H1 (cell line): Measurements from ENCODE around the gene CTIF. TPM values are rescaled to one million over a fixed set of nuclear protein-coding genes. Genes with fewer than 3 reads are reported as not detected.

Experiments used
- CTCF ChIA-PET: fragments of 300-600 bp; sonication (Branson Sonifier 250); formaldehyde crosslinking; loops from one replicate; lab custom pipeline; 2021; ENCODE audit not compliant: partially characterized antibody; lab: Charles Lee
- POLR2A ChIA-PET: fragments of 300-600 bp; sonication (Branson Sonifier 250); formaldehyde crosslinking; loops from one replicate; lab custom pipeline; 2021; ENCODE audit warnings: inconsistent platforms; ENCODE audit not compliant: partially characterized antibody; lab: Charles Lee
- DNase-seq, 2 experiments: peaks; one replicate each; pipeline versions ENCODE4 v3.0.0 to v3.0.0-alpha.2; 2010 to 2022; ENCODE audit warnings: low spot score in 2 of 2, low read depth in 1 of 2, mixed read lengths in 1 of 2
- FAIRE-seq: peaks from 2 replicates; lab custom pipeline; 2011; peaks lifted over from hg19 to GRCh38; lab: Jason Lieb, UNC
- H2AFZ ChIP-seq: 2 replicates; pipeline ENCODE4 v1.8.1; 2012; ENCODE audit warnings: low read length, inconsistent platforms
- H2AK5ac ChIP-seq: 2 replicates; pipeline ENCODE4 v1.6.1; 2013; ENCODE audit warnings: low read depth, low read length
- H2BK120ac ChIP-seq: replicated peaks from 2 replicates; pipeline ENCODE3; 2013; ENCODE audit warnings: low read depth, low read length, inconsistent platforms
- H2BK12ac ChIP-seq: 2 replicates; pipeline ENCODE4 v1.6.1; 2013; ENCODE audit warnings: low read depth, low read length
- H2BK15ac ChIP-seq: 2 replicates; pipeline ENCODE4 v1.6.1; 2013; ENCODE audit warnings: low read length
- H2BK20ac ChIP-seq: 2 replicates; pipeline ENCODE4 v1.6.1; 2013; ENCODE audit warnings: low read length
- H2BK5ac ChIP-seq: 2 replicates; pipeline ENCODE4 v1.6.1; 2013; ENCODE audit warnings: low read depth, low read length
- H3K14ac ChIP-seq: 2 replicates; pipeline ENCODE4 v1.6.1; 2013; ENCODE audit warnings: inconsistent platforms; ENCODE audit not compliant: insufficient read length
- H3K18ac ChIP-seq: 2 replicates; pipeline ENCODE4 v1.6.1; 2013; ENCODE audit warnings: low read length; ENCODE audit errors: extremely low read depth
- H3K23ac ChIP-seq: 2 replicates; pipeline ENCODE4 v1.6.1; 2013; ENCODE audit warnings: inconsistent platforms; ENCODE audit not compliant: insufficient read length
- H3K23me2 ChIP-seq: 2 replicates; pipeline ENCODE4 v1.6.1; 2013; ENCODE audit warnings: low read depth, low read length
- H3K27ac ChIP-seq: 2 replicates; pipeline ENCODE4 v1.6.1; 2011; ENCODE audit warnings: low read depth, low read length, inconsistent platforms
- H3K27me3 ChIP-seq, 4 experiments: replicated peaks in 1 of 4; 1 replicate in 1 of 4; 2 replicates in 3 of 4; pipeline versions ENCODE4 v1.6.1 to v1.8.1; 2011 to 2013; ENCODE audit warnings: low read length in 3 of 4, mild to moderate bottlenecking in 3 of 4, inconsistent platforms in 2 of 4, mixed read lengths in 2 of 4, moderate library complexity in 1 of 4; ENCODE audit not compliant: control insufficient read depth in 3 of 4, insufficient read depth in 3 of 4; ENCODE audit errors: extremely low read depth in 1 of 4
- H3K36me3 ChIP-seq, 4 experiments: 2 replicates each; pipeline versions ENCODE4 v1.6.1 to v1.8.1; 2011 to 2013; ENCODE audit warnings: mild to moderate bottlenecking in 4 of 4, low read length in 3 of 4, moderate library complexity in 2 of 4, control low read depth in 1 of 4, inconsistent platforms in 1 of 4; ENCODE audit not compliant: insufficient read depth in 4 of 4, control insufficient read depth in 2 of 4
- H3K4ac ChIP-seq: replicated peaks from 2 replicates; pipeline ENCODE3; 2013; ENCODE audit warnings: low read length, low read depth, mixed read lengths, inconsistent platforms; ENCODE audit not compliant: insufficient read length
- H3K4me1 ChIP-seq, 4 experiments: replicated peaks in 1 of 4; 1 replicate in 1 of 4; 2 replicates in 3 of 4; pipeline versions ENCODE4 v1.6.1 to v1.8.1; 2011 to 2013; ENCODE audit warnings: low read length in 3 of 4, inconsistent platforms in 2 of 4, mixed read lengths in 1 of 4; ENCODE audit not compliant: insufficient read depth in 4 of 4, control insufficient read depth in 3 of 4
- H3K4me2 ChIP-seq, 2 experiments: 2 replicates each; pipeline versions ENCODE4 v1.6.1 to v1.8.1; 2011 to 2013; ENCODE audit warnings: low read depth in 2 of 2, low read length in 2 of 2, control low read depth in 1 of 2, inconsistent platforms in 1 of 2, mild to moderate bottlenecking in 1 of 2; ENCODE audit not compliant: insufficient read depth in 1 of 2
- H3K4me3 ChIP-seq, 4 experiments: fragments of 200-600, 300-600 bp in 1 of 4; sonication (generic), shearing (Covaris generic), sonication (Bioruptor Twin) in 1 of 4; 2 replicates each; pipeline versions ENCODE4 v1.5.1 to v1.8.1; 2011 to 2016; ENCODE audit warnings: low read length in 4 of 4, low read depth in 3 of 4, control low read depth in 2 of 4, inconsistent platforms in 2 of 4, mild to moderate bottlenecking in 2 of 4, mixed read lengths in 1 of 4, moderate library complexity in 1 of 4; ENCODE audit not compliant: insufficient read depth in 2 of 4; ENCODE audit errors: extremely low read depth in 1 of 4
- H3K56ac ChIP-seq: replicated peaks from 2 replicates; pipeline ENCODE3; 2013; ENCODE audit warnings: low read depth, mild to moderate bottlenecking, mixed read lengths, low read length, inconsistent platforms; ENCODE audit not compliant: insufficient read length
- H3K79me1 ChIP-seq: 2 replicates; pipeline ENCODE4 v1.6.1; 2013; ENCODE audit warnings: low read depth, low read length, control low read depth
- H3K79me2 ChIP-seq, 2 experiments: 2 replicates each; pipeline versions ENCODE4 v1.6.1 to v1.8.1; 2012 to 2013; ENCODE audit warnings: low read length in 2 of 2, mild to moderate bottlenecking in 2 of 2, inconsistent platforms in 1 of 2; ENCODE audit not compliant: insufficient read depth in 2 of 2, control insufficient read depth in 1 of 2
- H3K9ac ChIP-seq, 4 experiments: replicated peaks in 1 of 4; 1 replicate in 1 of 4; 2 replicates in 3 of 4; pipeline versions ENCODE4 v1.6.1 to v1.8.1; 2011 to 2013; ENCODE audit warnings: low read depth in 3 of 4, low read length in 3 of 4, control low read depth in 2 of 4, mild to moderate bottlenecking in 2 of 4, moderate library complexity in 2 of 4, inconsistent platforms in 1 of 4; ENCODE audit errors: extremely low read depth in 1 of 4
- H3K9me3 ChIP-seq, 2 experiments: 2 replicates each; pipeline versions ENCODE4 v1.6.1 to v1.8.1; 2012 to 2013; ENCODE audit warnings: mild to moderate bottlenecking in 2 of 2, moderate library complexity in 2 of 2, control low read depth in 1 of 2, inconsistent platforms in 1 of 2, low read depth in 1 of 2, low read length in 1 of 2, mixed read lengths in 1 of 2; ENCODE audit not compliant: insufficient read depth in 2 of 2
- H4K20me1 ChIP-seq, 2 experiments: replicated peaks in 1 of 2; 2 replicates each; pipeline versions ENCODE3 to v1.8.1; 2011 to 2013; ENCODE audit warnings: inconsistent platforms in 2 of 2, low read length in 2 of 2, mild to moderate bottlenecking in 1 of 2; ENCODE audit not compliant: insufficient read depth in 2 of 2, control insufficient read depth in 1 of 2
- H4K5ac ChIP-seq: 2 replicates; pipeline ENCODE4 v1.6.1; 2013; ENCODE audit warnings: low read length, low read depth, mixed read lengths, inconsistent platforms; ENCODE audit not compliant: insufficient read length
- H4K8ac ChIP-seq: 2 replicates; pipeline ENCODE4 v1.8.0; 2013; ENCODE audit warnings: mild to moderate bottlenecking, moderate library complexity, low read length, inconsistent platforms; ENCODE audit not compliant: insufficient read depth; ENCODE audit errors: extremely low read depth
- H4K91ac ChIP-seq: replicated peaks from 2 replicates; pipeline ENCODE3; 2013; ENCODE audit warnings: low read length, mixed read lengths, inconsistent platforms; ENCODE audit not compliant: insufficient read length
- CHD2 ChIP-seq: IDR thresholded peaks from 2 replicates; pipeline ENCODE4 v1.6.1; 2012; ENCODE audit warnings: low read length, improper control_type of control experiment
- POLR2A ChIP-seq, 2 experiments: IDR thresholded peaks; 1 replicate in 1 of 2; 2 replicates in 1 of 2; pipeline ENCODE4 v1.6.1; 2011; ENCODE audit warnings: low read depth in 2 of 2, low read length in 2 of 2, mild to moderate bottlenecking in 2 of 2; ENCODE audit errors: control extremely low read depth in 1 of 2
- POU5F1 ChIP-seq: IDR thresholded peaks from 2 replicates; pipeline ENCODE4 v1.6.1; 2011; ENCODE audit warnings: low read depth, mild to moderate bottlenecking, low read length, moderate library complexity
- SIN3A ChIP-seq, 2 experiments: IDR thresholded peaks in 1 of 2; conservative IDR thresholded peaks in 1 of 2; 2 replicates each; pipeline ENCODE4 v1.6.1; 2011 to 2012; ENCODE audit warnings: low read length in 2 of 2, improper control_type of control experiment in 1 of 2, low read depth in 1 of 2, mild to moderate bottlenecking in 1 of 2
- SIX5 ChIP-seq: IDR thresholded peaks from 2 replicates; pipeline ENCODE4 v1.6.1; 2011; ENCODE audit warnings: mild to moderate bottlenecking, low read depth, low read length
- TAF1 ChIP-seq: IDR thresholded peaks from 2 replicates; pipeline ENCODE4 v1.6.1; 2011; ENCODE audit warnings: mild to moderate bottlenecking, low read depth, low read length
- TBP ChIP-seq: IDR thresholded peaks from 2 replicates; pipeline ENCODE4 v1.6.1; 2011; ENCODE audit warnings: low read depth, low read length, improper control_type of control experiment
- TEAD4 ChIP-seq: IDR thresholded peaks from 2 replicates; pipeline ENCODE4 v1.6.1; 2012; ENCODE audit warnings: low read depth, low read length, inconsistent platforms, mixed read lengths
- USF2 ChIP-seq: IDR thresholded peaks from 2 replicates; pipeline ENCODE4 v1.6.1; 2011; ENCODE audit warnings: low read length, improper control_type of control experiment
- WGBS, 2 experiments: shearing (Covaris generic) in 1 of 2; methylation state at CpG; one replicate each; pipeline versions ENCODE4 v1.1.6 to v1.1.7; 2013 to 2015; ENCODE audit warnings: low lambda C conversion rate in 2 of 2, mixed read lengths in 2 of 2, inconsistent platforms in 1 of 2, low coverage in 1 of 2, missing lambda C conversion rate in 1 of 2; ENCODE audit not compliant: insufficient replicate concordance in 2 of 2, insufficient coverage in 1 of 2, insufficient read length in 1 of 2; ENCODE audit errors: extremely low coverage in 1 of 2, missing lambda C conversion rate in 1 of 2; 5-methylcytosine and 5-hydroxymethylcytosine counted together
- polyA plus RNA-seq, 7 experiments: library from polyadenylated mRNA; depleted of rRNA in 3 of 7; stranded (reverse) in 5 of 7; unstranded in 2 of 7; fragments of >200 nt in 5 of 7; fragments of 200-250 nt in 2 of 7; gene quantifications; 1 replicate in 5 of 7; 2 replicates in 1 of 7; 4 replicates in 1 of 7; pipeline versions ENCODE4 v1.2.1 to v1.2.3, GENCODE V29; 2011 to 2013; ENCODE audit warnings: missing spikeins in 2 of 7, mixed read lengths in 2 of 7
- total RNA-seq: library from RNA; stranded (reverse); fragmentation: NEBNext Ultra II Directional; extraction: Animal tissue kit (Norgen Biotek cat#: 25700); gene quantifications from 2 replicates; pipeline ENCODE4 v1.2.1, GENCODE V29; 2021

The CTIF gene
- total and polyA plus RNA-seq, 2 of the 8 experiments (the other 6 are each of a cell fraction or from before 2014, with no cell fraction given): 9.0 to 17.8 TPM

- Histone ChIP-seq H3K27me3 (no peaks in the 10 kb centered on the region), H2AK5ac (no peak overlapping the region), H2BK5ac (0 out of 2 replicates have a peak overlapping the region, but pooled peaks have one; percentile 49), H2BK20ac (no peak overlapping the region)
- DNase-seq: no peak
- no peak for TF ChIP-seq SIX5
- TF ChIP-seq TAF1: no peak
- no peak for TF ChIP-seq POLR2A (IDR thresholded peaks at IDR 0.05; ENCODE audit: control extremely low read depth in 1 of 2, low read depth in 2 of 2, low read length in 2 of 2)
- no peak for TF ChIP-seq TBP
- no peak for TF ChIP-seq SIN3A (conservative IDR thresholded peaks at IDR 0.05 in 1 of 2, IDR thresholded peaks at IDR 0.05 in 1 of 2; ENCODE audit: low read depth in 1 of 2, low read length in 2 of 2)
- no peak for TF ChIP-seq POU5F1
- TF ChIP-seq CHD2: no peak
- TF ChIP-seq USF2: no peak
- no peak for TF ChIP-seq TEAD4
- TF ChIP-seq, all 59 proteins: peak for 0
- no peak overlapping the region for H2BK12ac ChIP-seq
- no peak overlapping the region for H2AFZ ChIP-seq
- H3K9ac ChIP-seq: no peak overlapping the region
- no peak overlapping the region for H2BK15ac ChIP-seq
- H4K5ac ChIP-seq: no peak overlapping the region
- no peaks in the 10 kb centered on the region for H3K36me3 ChIP-seq
- no peak overlapping the region for H4K91ac ChIP-seq
- H3K4ac ChIP-seq: no peak overlapping the region
- no peaks in the 10 kb centered on the region for H3K23me2 ChIP-seq
- no peak overlapping the region for H2BK120ac ChIP-seq
- no peak overlapping the region for H3K27ac ChIP-seq
- H3K18ac ChIP-seq: no peak overlapping the region
- FAIRE-seq: no peak
- H4K20me1 ChIP-seq: peaks cover 2 to 6% of the 10 kb centered on the region in 2 experiments
- H3K4me3 ChIP-seq: no peak overlapping the region
- ChIA-PET POLR2A (no interaction called here), CTCF (interaction anchor here (0.7 to 1.6 kb wide), 3 partner anchors 28 to 124 kb away, joined by 3 to 4 read pairs (median 3); no protein-coding TSS in a partner anchor)
- 92% methylated on average over 5 of the region's 5 CpGs; no CpG with 5 or more reads in 1 of the 2 experiments for WGBS, 2 experiments
- H3K79me1 ChIP-seq: peaks cover 6% of the 10 kb centered on the region; the same call in 1 of the 2 replicates
- no peak overlapping the region for H3K56ac ChIP-seq
- H3K79me2 ChIP-seq: peaks cover 0 to 4% of the 10 kb centered on the region in 2 experiments; a peak in 2 of 4 replicates
- no peaks in the 10 kb centered on the region for H3K9me3 ChIP-seq
- H3K14ac ChIP-seq: no peak overlapping the region
- H4K8ac ChIP-seq: no peak overlapping the region
- H3K23ac ChIP-seq: no peak overlapping the region
- H3K4me2 ChIP-seq: no peak overlapping the region
- H3K4me1 ChIP-seq: peaks cover 4 to 12% (median 10%) of the 10 kb centered on the region in 4 experiments
These were observed 72.4 kb downstream of the CTIF start for GRCh38 chr18:48611203-48611602.
